ENCODE data around the gene FBXW12.

FBXW12 gene

GRCh38 chr3:48406443-48407431 is 34.7 kb downstream of the FBXW12 start:
- no peak for TF ChIP-seq SPI1 (IDR thresholded peaks at IDR 0.05; ENCODE audit: borderline replicate concordance, low read depth)
- TF ChIP-seq POLR2AphosphoS5 (IDR thresholded peaks at IDR 0.05; ENCODE audit: low read depth) = no peak
- TF ChIP-seq, protein P1, sequence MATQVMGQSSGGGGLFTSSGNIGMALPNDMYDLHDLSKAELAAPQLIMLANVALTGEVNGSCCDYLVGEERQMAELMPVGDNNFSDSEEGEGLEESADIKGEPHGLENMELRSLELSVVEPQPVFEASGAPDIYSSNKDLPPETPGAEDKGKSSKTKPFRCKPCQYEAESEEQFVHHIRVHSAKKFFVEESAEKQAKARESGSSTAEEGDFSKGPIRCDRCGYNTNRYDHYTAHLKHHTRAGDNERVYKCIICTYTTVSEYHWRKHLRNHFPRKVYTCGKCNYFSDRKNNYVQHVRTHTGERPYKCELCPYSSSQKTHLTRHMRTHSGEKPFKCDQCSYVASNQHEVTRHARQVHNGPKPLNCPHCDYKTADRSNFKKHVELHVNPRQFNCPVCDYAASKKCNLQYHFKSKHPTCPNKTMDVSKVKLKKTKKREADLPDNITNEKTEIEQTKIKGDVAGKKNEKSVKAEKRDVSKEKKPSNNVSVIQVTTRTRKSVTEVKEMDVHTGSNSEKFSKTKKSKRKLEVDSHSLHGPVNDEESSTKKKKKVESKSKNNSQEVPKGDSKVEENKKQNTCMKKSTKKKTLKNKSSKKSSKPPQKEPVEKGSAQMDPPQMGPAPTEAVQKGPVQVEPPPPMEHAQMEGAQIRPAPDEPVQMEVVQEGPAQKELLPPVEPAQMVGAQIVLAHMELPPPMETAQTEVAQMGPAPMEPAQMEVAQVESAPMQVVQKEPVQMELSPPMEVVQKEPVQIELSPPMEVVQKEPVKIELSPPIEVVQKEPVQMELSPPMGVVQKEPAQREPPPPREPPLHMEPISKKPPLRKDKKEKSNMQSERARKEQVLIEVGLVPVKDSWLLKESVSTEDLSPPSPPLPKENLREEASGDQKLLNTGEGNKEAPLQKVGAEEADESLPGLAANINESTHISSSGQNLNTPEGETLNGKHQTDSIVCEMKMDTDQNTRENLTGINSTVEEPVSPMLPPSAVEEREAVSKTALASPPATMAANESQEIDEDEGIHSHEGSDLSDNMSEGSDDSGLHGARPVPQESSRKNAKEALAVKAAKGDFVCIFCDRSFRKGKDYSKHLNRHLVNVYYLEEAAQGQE (IDR thresholded peaks at IDR 0.05; ENCODE audit: insufficient replicate concordance, low read depth) = no peak
- TF ChIP-seq GABPA (IDR thresholded peaks at IDR 0.05; ENCODE audit: low read depth) = no peak

GRCh38 chr3:48407542-48408099 is 35.6 kb downstream of the FBXW12 start:
- no peak for TF ChIP-seq SPI1 (IDR thresholded peaks at IDR 0.05; ENCODE audit: borderline replicate concordance, low read depth)
- TF ChIP-seq, protein P2, sequence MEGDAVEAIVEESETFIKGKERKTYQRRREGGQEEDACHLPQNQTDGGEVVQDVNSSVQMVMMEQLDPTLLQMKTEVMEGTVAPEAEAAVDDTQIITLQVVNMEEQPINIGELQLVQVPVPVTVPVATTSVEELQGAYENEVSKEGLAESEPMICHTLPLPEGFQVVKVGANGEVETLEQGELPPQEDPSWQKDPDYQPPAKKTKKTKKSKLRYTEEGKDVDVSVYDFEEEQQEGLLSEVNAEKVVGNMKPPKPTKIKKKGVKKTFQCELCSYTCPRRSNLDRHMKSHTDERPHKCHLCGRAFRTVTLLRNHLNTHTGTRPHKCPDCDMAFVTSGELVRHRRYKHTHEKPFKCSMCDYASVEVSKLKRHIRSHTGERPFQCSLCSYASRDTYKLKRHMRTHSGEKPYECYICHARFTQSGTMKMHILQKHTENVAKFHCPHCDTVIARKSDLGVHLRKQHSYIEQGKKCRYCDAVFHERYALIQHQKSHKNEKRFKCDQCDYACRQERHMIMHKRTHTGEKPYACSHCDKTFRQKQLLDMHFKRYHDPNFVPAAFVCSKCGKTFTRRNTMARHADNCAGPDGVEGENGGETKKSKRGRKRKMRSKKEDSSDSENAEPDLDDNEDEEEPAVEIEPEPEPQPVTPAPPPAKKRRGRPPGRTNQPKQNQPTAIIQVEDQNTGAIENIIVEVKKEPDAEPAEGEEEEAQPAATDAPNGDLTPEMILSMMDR (IDR thresholded peaks at IDR 0.05; ENCODE audit: insufficient read depth, low read length) = no peak
- Histone ChIP-seq H3K4me3 (replicated peaks; ENCODE audit: insufficient read depth, low read length) (no peak overlapping the region), H3K27ac (replicated peaks) (no peak overlapping the region), H3K27me3 (ENCODE audit: insufficient read depth, poor library complexity, severe bottlenecking) (no peaks in the 10 kb centered on the region)
- DNase-seq (ENCODE audit: low read depth in 1 of 2, low spot score in 1 of 2) = no peak

More at GRCh38 chr3:48406443-48407431, 34.7 kb downstream of the FBXW12 start:
- no peak overlapping the region for H3K27ac ChIP-seq (replicated peaks)
- H3K4me3 ChIP-seq (replicated peaks; ENCODE audit: insufficient read depth, low read length) = no peak overlapping the region
- DNase-seq (ENCODE audit: low read depth in 1 of 2, low spot score in 1 of 2) = no peak
- H3K27me3 ChIP-seq (ENCODE audit: insufficient read depth, poor library complexity, severe bottlenecking) = no peaks in the 10 kb centered on the region

DNA sequence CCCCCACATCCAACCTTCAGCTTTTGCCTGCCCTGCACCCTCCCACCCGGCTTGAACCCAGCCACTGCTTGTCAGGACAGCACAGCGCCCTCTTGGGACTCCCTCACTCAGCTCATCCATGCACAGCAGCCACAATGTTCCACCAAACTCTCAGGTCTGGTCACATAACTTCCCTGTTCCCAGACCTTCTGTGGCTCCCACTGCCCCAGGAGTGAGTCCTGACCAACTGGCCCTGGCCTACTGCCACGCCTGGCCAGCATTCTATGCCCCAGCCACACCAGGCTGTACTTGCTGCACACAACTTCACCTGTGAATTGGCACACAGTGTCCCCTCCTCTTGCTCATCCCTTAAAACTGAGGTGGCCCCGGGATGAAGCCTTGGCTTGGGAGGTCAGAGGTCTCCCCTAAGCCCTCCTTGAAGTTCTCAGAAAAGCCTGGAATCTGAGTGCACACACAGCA is 36.8 kb downstream of the FBXW12 start:
- H3K27ac ChIP-seq (replicated peaks) = no peak overlapping the region
- no peak for TF ChIP-seq SPI1 (IDR thresholded peaks at IDR 0.05; ENCODE audit: borderline replicate concordance, low read depth)
- TF ChIP-seq, protein P1 (IDR thresholded peaks at IDR 0.05; ENCODE audit: insufficient replicate concordance, low read depth) = no peak
- TF ChIP-seq POLR2AphosphoS5 (IDR thresholded peaks at IDR 0.05; ENCODE audit: low read depth) = no peak
- TF ChIP-seq, protein P2 (IDR thresholded peaks at IDR 0.05; ENCODE audit: insufficient read depth, low read length) = peak; percentile 3
- no peak for TF ChIP-seq GABPA (IDR thresholded peaks at IDR 0.05; ENCODE audit: low read depth)
- H3K4me3 ChIP-seq (replicated peaks; ENCODE audit: insufficient read depth, low read length) = no peak overlapping the region
- no peaks in the 10 kb centered on the region for H3K27me3 ChIP-seq (ENCODE audit: insufficient read depth, poor library complexity, severe bottlenecking)
- DNase-seq (ENCODE audit: low read depth in 1 of 2, low spot score in 1 of 2) = no peak

All from HL-60 (cell line).